Activated CD4-positive, CD25-positive, alpha-beta regulatory T cell treated with anti-CD3 and anti-CD28 coated beads, Interleukin-2, amount 50 U/mL, for 72 hours (primary cell): ENCODE data around the gene GSTO1.
A peak's percentile ranks its signal among the peaks of the same experiment; 100 is the strongest.

Experiments
- DNase-seq: peaks from one replicate; pipeline ENCODE4 v3.0.0; 2021

The GSTO1 gene

GRCh38 chr10:104251443-104251842, 3.2 kb upstream of the GSTO1 start:
- no peak for DNase-seq

DNA sequence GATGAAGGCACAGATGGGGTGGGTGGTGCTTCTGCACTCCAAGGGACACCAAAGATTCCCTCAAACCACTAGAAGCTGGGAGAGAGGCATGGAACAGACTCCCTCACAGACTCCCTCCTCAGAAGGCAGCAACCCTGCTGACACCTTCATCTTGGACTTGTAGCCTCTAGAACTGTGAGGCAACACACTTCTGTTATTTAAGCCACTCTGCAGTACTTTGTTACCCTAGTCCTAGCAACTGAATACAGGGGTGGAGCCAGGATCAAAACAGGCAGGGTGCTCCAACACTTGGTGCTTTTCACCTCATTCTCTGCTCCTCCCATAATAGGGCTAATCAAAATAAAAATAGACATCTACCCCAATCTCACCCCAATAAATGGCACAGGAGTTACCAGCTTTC, 2.3 kb upstream of the GSTO1 start:
- DNase-seq, result no peak

GRCh38 chr10:104253106-104253505, 1.6 kb upstream of the GSTO1 start:
- no peak for DNase-seq

- no peak for DNase-seq
Measured at GRCh38 chr10:104253606-104254410, 884 bp upstream of the GSTO1 start.

DNA sequence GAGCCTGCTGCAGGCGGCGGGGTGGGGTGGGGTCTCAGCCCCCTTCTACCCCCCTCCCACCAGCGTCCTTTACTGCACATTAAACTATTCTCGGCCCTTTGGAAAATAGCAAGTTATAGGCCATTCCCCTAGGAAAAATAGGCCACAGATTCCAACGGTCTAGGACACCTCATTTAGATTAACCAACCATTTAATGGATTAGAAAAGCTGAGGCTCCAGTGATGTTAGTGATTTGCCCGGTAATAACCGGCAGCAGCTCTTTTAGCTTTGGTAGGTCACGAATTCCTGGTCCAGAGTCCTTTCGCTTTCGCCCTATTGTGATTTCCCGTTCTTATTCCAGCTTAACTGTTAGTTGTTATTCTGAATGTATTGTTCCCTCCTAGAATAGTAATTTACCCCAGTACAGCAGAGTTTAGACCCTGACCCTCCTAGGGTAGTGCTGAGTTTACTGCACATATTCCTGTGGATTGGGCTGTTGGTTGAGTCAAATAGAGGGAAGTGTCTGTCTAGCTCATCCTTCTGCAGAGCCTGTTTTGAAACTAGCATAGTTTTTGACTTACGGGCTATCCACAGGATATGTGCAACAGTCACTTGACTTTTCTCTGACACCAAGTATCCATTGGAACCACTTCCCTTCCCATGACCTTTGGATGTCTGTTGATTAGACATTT, 754 bp downstream of the GSTO1 start:
- DNase-seq, result no peak

DNA sequence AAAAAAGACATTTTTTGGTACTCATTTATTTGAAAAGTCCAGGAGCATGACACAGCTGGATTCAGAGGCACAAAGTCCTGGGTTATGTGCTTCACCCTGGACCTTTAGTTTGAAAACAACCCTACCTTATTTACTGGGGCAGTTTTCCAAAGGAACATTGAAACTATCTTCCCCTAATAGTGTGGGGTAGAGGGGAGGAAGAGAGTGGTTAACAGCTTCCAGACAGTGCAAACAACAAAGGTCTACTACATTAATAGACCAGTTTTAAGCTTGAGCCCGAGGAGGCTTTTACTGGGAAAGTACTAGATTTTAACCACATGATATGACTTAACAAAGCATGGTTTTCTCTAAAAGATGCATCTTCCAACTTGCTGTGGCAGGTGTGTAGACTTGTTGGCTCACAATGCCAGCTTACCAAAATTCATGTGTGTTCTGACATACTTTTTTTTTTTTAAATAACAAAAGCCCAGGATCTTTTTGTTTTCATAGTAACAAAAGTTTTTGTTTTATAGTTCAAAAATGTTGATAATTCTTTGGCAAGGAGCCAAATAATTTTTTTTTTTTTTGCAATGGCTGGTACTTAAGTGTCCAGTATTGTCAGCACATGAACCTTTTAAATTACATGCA, 1.8 kb downstream of the GSTO1 start:
- no peak for DNase-seq

DNA sequence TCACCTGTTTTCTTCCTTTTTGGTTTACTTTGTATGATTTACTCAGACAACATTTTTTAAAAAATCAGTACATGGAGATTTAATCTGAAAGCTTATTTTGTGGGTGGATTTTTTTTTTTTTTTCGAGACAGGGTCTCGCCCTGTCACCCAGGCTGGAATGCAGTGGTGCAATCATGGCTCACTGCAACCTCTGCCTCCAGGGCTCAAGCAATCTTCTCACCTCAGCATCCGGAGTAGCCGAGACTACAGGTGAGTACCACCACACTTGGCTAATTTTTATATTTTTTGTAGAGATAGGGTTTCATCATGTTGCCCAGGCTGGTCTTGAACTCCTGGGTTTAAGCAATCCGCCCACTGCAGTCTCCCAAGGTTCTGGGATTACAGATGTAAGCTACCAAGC, 2.5 kb downstream of the GSTO1 start:
- DNase-seq, result no peak

DNA sequence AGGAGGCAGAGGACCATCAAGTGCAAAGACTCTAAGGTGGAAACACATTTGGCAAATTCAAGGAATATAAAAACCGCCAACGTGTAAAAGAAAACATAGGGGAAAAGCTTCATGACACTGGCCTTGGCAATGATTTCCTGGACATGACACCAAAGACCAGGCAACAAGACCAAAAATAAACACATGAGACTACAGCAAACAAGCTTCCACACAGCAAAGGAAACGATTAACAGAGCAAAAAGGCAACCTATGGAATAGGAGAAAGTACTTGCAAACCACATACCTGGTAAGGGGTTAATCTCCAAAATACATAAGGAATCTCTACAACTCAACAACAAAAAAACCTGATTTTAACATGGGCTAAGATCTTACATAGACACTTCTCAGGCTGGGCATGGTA, 3.5 kb downstream of the GSTO1 start:
- no peak for DNase-seq

DNA sequence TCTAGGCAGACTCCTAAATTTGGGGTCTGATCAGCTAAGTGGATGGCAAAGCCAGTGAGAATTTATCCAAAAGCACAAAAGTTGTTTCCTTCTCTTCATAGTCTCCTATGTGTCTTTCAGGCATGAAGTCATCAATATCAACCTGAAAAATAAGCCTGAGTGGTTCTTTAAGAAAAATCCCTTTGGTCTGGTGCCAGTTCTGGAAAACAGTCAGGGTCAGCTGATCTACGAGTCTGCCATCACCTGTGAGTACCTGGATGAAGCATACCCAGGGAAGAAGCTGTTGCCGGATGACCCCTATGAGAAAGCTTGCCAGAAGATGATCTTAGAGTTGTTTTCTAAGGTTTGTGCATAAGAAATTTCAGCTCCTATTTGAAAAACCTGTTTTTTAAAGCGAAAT, 4.8 kb downstream of the GSTO1 start:
- DNase-seq, result no peak

GRCh38 chr10:104259999-104260774, 5.5 kb downstream of the GSTO1 start:
- DNase-seq, result no peak

DNA sequence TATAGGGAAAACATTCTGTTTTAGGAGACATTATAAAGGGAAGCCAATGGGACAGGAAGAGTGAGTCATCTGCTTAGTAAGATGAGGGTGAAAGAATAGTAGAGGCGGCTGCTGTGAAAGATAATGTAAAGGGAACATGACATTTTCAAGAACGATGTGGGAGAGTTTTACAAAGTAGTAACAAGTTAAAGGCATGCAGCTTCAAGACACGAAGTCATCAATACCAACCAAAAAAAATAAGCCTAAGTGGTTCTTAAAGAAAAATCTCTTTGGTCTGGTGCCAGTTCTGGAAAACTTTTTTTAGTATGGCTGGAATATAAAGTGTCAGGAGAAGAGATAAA, 6.1 kb downstream of the GSTO1 start:
- DNase-seq, result no peak

- no peak for DNase-seq
Measured at GRCh38 chr10:104262055-104262454, 7.4 kb downstream of the GSTO1 start.

DNA sequence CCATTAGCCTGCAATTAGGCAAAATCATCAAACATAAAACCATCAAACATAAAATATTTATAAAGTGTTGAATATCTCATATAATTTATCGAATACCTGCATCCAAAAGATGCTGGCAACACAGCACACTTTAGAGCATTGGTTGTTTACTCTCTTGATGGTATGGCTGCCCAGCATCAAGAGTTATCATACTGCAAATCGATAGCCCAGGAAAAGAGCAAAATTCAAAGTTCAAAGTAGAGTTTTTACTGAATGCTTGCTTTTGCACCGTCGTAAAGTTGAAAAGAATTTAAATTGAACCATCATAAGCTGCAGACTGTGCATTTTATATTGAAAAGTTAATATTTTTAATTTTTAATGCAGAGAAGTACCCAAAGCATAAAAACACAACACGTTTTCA, 10.1 kb downstream of the GSTO1 start:
- no peak for DNase-seq

- DNase-seq, result no peak
Measured at GRCh38 chr10:104267721-104268404, 13.2 kb downstream of the GSTO1 start.

DNA sequence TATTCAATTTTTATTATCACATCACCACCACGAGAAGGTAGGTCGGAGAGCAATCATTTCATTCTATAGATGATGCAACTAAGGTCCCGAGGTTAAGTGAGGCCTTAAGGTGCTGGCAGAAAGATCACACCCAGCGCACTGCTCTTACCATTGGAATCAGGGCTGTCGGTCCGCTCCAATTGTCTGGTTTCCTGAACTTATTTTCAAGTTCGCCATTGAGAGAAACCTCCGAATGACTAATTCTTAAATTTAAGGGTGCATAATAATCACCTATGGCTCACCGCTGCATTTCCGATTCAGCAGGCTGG, 13.7 kb downstream of the GSTO1 start:
- DNase-seq, result no peak

DNA sequence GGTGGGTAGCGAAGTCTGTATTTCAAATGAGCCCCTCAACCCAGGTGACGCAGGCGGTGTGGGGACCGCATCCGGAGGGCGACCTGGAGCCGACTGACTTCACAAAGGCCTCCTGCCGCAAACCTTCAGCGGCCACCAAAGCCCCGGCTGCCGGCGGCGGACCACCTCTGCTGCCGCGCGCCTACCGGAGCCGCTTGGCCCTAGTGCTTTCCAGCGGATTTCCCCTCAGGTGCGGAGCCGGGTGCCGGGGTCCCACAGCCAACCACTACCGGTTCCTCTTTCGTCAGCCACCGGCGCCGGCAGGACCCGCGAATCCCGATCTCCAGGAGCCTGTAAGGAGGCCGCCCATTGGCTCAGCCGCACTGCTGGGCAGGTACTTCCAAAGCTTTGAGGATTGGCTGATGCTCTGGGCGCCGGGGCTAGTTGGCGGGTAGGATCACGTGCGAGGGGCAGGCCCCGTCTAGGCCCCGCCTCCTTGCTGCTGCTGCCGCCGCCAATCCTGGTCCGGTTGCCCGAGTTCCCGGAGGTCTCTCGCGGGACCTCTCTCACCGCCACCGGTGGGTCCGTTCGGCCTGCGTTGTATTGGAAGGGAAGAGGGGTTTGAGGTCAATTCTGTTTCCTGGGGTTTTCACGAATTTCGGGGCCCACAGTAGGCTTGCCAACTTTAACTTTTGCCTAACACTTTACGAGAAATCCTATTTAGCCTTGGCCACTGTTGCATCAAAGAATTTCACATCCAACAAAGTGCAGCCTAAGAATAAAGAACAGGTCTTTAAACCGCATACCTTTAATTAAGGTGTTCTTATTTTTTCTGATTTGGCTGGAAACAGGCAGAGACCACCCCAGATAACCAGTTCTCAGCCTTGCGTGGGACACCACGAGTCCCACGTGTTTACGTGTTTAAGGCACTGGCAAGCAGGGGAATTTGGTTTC, 14.3 kb downstream of the GSTO1 start, which contains the start of gene GSTO2:
Gene GSTO2 (plus strand): TSS at position 472 of the 933 bp plus-strand sequence. CDS start 5,732 bp downstream, outside the sequence.
- DNase-seq, result peak; percentile 96

DNA sequence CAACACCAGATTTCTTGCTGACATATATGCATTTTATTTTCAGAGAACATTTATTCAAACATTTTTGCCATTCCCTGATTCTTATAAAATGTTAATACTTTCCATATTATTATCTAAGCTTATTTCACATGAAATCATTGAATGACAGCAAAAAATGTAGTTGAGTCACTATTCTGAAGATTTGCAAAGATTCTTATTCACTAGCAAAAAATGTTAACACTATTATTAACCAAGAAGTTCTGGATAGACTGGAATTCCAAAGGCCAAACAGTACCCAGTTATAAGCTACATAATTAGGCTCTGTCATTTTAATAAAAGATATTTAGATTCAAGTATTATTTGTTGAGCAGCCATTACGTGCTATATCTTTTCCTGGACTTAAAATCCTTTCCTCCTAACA, 18.6 kb downstream of the GSTO1 start:
- DNase-seq, result no peak

DNA sequence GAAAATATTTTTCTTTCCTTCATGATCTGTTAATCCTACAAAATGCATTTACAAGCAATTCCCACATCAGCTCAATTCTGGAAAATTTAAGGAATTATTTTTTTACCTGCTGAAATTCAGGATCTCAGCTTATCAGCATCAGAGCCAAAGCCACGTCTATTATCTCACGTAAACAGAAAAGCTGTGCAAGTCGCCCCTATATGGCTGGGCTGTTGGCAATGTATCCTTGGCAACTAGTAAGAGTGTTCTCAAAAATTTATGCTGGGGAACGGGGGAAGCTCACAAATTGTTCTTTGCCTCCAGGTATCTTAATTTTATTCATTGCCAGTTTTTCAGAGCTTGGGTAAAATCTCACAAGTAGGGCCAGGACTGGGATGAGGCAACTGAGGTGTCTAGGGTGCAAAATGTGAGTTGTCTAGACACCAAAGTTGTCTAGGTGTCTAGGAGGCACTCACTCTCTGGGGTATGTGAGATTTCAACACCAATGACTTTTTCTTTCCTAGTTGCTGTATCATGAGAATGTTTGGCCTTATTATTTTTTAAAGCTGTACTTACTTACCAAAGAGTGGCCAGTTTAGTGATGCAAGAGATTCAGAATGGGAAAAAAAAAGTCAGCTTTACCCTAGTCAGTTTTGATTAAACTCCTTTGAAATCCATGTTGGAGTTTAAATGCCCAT, 19.3 kb downstream of the GSTO1 start:
- DNase-seq, result no peak

GRCh38 chr10:104274762-104275721, 20.4 kb downstream of the GSTO1 start:
- peak; percentile 58 for DNase-seq

DNA sequence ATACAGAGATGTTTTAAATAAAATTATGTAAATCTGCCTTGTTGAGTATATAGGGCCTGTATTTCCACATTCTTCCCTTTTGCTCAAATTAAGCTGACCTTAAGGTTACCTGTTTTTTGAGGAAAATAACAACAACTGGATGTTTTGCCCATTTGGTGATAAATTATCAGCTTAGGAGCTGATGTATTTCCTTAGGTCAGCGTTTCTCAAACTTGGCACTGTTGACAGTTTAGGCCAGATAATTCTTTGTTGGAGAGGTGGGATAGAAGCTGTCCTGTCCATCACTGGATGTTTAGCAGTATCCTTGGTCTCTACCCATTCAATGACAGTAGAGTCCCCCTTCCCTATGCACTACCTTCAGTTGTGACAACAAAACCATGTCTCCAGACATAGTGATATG, 21.5 kb downstream of the GSTO1 start:
- no peak for DNase-seq
